NCI-H2029 treated with DMSO at 0.1 percent for 48 hours (cell line): Measurements from ENCODE around the gene STIM2.
"Not testable (repeated sequence)": the region's sequence is repeated elsewhere in the genome, so short reads cannot be mapped to it uniquely, and the experiment has no call there.

ENCODE experiments used
- DNase-seq: peaks from one replicate; lab custom pipeline; 2025; lab: John Stamatoyannopoulos, UW

STIM2 gene

DNA sequence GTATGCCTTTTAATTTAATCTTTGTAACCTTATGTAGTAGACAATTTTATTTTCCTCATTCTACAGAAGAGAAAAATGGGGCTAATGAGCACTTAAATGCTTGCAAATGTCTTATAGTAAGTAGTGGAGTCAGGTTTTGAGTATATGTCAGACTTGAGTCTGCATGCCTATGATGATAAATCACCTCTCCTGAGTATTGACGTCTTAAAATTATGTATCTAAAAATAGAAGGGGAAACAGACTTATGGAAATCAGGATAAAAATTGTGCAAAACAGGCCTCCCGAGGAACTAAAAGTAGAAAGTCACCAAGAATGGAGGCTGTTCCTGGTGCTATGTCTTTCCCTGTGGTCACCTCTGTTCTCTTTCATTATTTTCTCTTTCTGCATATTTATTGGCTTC lies 92.7 kb downstream of the STIM2 start:
- DNase-seq = no peak

DNA sequence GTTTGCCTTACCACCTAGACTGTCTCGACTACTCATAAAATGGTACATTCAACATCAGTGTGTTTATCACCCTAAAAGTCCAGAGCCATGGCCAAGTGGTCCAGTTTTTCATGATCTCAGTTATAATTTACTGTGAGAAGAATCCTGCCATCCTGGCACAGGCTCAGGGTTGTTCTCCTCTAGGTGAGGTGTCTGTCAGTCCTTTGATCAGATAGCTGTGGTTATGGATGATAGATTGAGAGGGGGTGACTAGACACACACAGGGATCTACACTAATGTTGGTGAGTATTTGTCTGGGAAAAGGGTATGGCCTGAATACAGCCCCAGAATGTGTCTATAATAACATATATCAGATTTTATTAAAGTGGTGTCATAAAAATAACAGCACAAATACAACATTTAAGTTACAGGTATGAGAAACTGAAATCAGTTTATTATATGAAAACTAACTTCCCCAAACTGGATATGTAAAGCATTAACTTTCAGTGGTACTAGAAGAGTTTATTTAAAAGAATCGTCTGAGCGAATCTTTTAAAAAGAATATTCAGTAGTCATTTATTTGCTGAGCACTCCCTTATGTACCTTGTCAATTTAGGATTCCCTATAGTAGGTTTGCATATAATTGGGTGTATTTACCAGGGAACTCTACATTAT lies 93.3 kb downstream of the STIM2 start:
- DNase-seq = no peak

DNA sequence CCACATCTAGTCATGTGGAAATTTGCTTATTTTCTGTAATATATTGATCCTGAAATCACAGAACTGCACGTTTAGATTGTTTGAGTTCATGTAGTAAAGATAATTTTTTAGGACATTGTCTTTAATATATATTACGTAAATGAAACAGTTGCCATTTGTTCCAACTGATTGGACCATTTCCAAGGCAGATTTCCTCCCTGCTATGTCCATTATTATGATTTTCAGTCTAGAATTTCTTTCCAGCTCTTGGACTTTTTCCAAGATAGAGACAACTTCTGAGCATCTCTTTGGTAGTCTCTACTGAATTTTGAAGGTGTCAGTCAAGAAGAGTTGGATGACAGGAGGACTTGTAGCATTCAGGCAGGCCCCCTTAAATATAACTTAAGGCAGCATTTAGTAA lies 94.6 kb downstream of the STIM2 start:
- no peak for DNase-seq

DNA sequence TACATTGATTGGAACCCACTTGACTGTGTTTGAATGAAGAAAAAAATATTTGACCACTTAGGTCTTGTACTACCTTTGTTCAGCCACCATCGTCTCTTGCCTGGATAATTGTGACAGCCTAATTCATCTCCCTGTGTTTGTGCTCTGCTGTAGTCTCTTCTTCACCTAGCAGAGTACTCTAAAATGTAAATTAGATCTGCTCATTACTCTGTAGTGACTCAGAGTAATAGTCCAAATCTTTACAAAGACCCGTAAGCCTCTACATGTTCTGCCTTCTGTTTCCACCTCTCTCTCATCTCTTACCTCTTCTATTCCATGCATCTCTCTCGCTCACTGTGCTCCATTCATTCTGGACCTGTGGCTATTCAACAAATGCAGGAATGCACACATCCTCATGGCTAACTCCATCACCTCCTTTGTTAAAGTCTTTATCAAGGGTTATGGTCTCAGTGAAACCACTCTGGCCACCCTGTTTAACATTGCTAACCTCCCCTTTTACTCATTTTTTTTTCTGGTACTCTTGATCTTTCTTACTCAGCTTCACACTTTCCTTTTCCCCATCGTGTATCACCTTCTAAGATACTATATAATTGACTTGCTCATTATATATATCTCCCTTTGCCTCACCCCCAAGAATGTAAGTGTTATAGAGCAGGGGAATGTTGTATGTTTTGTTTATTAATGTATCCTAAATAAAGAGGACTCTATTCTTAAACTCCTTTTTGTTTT lies 98.4 kb downstream of the STIM2 start:
- DNase-seq = no peak

DNA sequence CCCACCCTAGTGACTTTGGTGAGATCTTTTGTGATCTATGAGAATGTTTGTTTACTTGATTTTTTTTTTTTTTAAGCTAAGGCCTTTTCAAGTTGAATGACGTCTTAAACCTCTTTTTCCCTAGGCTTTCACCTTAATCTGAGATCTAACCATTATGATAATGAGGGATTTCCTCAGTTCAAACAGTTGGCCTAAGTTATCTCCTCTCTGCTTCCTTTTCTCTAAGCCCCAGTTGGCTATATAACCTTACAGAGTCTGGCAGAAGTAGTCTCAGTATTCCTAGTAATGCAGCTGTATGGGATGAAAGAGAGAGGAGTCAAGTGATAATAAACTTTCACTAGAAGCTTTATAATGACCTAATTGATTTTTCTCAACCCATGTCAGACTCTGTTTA lies 99.0 kb downstream of the STIM2 start:
- no peak for DNase-seq

DNA sequence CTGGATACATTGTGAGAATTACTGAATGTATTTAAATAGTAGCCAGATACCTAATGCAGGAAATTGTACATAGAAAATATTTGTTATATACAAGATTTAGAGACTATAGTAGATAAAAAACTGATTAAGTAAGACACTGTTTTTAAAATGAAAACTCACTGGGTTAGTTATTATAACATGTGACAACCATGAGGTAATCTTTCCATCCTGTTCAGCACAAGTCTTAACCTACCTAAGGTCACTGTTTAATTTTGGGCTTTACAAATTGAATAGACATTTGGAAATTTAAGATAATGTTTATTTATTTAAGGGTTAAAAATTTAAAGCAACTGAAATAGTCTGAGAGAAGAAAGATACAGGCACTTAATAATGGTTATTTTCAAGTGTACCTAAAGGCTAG lies 102.1 kb downstream of the STIM2 start:
- no peak for DNase-seq

DNA sequence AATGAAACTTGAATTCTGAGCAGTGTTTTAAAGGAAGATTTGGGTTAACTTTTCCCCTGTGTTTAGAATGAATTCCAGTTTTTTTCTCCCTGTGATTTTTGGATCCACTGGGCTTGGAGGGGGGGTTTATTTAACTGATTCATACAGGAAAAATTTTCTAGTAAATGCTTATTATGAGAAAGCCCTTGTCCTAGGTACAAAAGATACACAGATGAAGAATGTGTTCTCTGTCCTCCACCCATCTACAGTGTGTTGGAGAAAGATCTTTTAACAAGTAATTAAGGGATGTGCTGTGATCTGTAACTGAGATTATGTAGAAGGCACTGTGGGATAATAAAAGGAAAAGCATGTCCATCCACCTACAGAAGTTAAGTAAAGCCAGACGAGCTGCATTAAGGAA lies 103.9 kb downstream of the STIM2 start:
- no peak for DNase-seq

DNA sequence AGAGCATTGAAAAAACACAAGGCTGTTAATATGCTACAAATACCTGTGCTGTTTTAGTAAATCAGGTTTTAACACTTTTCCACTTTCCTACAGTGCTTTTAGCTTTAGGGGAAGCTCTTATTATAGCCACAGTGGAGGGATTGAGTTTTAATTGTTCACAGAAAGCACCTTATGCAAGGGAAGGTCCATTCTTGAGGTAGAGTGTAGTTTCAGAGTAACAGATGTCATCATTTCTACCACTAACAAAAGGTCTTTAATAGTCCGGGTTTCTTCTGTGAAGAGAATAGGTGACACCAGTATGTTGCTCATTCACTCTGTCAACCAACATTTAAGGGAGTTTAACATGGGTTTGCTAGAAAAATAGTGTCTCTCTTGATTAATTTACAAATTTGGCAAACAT lies 104.4 kb downstream of the STIM2 start:
- DNase-seq = no peak

DNA sequence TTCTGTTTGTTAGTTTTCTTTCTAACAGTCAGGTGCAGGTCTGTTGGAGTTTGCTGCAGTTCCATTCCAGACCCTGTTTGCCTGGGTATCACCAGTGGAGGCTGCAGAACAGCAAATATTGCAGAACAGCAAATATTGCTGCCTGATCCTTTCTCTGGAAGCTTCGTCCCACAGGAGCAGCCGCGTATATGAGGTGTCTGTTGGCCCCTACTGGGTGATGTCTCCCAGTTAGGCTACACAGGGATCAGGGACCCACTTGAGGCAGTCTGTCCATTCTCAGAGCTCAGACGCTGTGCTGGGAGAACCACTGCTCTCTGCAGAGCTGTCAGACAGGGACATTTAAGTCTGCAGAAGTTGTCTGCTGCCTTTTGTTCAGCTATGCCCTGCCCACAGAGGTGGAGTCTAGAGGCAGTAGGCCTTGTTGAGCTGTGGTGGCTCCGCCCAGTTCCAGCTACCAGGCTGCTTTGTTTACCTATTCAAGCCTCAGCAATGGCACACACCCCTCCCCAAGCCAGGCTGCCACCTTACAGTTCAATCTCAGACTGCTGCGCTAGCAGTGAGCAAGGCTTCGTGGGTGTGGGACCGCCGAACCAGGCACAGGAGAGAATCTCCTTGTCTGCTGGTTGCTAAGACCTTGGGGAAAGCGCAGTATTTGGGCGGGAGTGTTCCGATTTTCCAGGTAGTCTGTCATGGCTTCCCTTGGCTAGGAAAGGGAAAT lies 115.0 kb downstream of the STIM2 start:
- DNase-seq = not testable (repeated sequence)

DNA sequence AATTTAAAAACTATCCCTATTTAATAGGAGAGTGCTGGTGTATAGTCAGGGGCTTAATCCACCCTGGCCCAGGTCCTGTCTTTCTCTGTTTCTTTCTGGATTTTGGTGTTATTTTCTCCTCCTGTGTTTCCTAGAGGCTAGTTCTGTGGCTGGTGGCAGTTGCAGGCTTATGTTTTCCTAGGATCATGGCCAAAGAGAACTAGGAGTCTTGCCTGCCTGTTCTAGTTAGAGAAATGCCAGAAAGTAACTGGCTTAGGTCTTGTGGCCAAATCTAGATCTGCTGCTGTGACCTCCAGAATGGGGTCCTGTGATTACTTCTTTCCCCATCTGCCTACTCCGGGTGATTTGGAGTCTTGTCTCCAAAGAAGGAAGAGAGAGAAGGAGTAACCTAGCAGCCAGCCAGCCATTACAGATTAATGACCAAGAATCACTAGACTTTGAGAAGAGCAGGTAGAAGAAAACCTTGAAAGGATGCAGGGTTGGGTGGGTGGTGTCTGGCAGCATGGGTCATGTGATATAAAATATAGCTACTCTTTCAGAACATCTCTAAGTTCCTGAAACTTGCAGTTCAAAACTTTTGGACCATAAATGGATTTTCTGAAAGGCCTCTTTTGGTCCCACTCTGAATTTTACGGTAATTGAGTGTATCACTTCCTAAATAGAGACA lies 117.9 kb downstream of the STIM2 start:
- DNase-seq = no peak

DNA sequence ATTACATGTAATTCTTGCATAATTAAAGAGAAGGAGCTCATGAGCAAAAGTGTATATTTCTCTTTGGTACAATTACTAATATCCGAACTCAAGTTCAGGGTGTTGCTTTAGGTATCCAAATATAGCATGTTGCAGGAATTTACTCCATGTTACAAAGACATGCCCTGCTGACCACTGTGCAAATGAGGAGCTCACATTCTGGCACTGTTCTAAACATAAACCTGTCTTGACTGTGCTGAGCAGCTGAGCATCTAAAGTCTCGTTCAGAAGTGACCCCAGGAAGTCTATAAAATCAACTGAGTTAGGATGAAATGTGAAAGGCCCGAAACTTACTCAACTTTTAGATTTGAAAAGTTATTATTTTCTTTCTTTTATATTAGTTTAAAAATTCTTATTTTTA lies 124.3 kb downstream of the STIM2 start:
- no peak for DNase-seq

DNA sequence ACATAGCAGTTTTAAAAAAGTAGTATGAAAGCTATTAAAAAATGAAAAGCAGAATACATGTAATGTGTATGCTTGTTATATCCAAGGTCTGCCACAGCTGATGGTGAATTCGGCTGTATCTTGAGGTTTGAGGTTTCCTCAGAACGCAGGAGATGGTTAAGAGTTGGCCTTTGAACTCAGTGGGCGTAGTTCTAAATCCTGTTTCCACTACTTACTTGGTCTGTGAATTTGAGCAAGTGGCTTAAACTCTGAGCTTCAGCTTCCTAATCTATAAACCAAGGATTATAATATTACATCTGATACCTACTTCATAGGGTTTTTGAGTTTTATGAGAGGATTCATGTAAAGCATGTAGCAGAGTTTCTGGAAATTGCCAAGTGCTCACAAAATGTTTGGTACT lies 125.2 kb downstream of the STIM2 start:
- no peak for DNase-seq

DNA sequence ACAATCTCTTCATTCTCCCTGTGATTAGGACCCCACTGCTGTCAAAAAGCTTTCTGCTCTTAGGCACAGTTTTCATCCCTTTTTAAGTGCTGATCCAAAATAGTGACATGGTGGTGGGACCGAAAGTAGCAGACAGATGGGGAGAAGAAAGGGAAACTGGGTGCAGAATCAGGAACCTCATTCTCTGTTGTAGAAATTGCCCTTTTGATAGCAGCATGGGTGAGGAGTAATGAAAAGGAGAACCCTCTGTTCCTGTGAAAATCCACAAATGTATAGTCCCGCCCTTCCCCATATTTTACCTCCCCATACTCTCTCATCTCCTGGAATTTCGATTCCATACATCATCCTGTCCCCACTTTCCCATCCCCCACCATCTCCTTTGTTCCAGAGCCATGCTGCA lies 126.5 kb downstream of the STIM2 start:
- DNase-seq = no peak

DNA sequence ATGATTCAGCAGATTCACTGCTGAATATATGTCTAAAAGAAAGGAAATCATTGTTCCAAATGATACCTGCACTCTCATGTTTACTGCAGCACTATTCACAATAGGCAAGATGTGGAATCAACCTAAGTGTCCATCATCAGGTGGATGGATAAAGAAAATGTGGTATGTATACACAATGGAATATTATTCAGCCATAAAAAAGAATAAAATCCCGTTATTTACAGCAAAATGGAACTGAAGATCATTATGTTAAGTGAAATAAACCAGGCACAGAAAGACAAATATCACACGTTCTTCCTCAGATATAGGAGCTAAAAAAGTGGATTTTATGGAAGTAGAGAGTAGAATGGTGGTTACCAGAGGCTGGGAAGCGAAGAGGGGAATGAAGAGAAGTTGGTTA lies 130.4 kb downstream of the STIM2 start:
- no peak for DNase-seq

DNA sequence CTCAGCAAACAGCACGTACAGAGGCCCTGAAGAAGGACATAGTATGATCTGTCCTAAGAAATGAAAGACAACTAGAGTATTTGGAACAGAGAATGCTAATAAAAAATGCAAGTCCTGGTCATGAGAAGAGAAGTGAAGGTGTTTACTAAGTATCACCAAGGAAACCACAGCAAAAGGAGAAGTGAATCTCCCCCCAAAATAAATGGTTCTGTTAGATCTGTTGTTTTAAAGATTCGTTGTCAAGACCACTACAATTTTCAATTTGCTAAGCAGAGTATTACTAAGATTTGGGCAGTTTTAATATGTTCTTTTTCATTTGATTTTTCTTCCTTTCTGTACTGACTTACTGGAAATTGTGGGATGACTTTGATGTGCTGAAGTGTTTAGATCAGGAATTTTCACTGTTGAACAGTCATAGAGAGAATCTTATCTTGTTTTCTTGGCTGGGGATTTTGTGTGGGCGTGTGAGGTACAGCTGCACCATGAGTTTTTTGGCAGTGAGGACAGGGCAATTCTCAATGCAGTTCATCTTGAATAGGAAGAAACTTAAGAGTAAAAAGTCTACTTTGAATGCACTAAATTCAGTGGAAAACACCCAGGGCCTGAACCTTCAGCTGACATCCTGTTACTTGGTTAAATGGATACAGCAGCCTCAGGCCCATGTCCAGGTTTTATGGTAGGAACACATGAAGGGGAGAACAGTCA lies 132.2 kb downstream of the STIM2 start:
- DNase-seq = no peak

DNA sequence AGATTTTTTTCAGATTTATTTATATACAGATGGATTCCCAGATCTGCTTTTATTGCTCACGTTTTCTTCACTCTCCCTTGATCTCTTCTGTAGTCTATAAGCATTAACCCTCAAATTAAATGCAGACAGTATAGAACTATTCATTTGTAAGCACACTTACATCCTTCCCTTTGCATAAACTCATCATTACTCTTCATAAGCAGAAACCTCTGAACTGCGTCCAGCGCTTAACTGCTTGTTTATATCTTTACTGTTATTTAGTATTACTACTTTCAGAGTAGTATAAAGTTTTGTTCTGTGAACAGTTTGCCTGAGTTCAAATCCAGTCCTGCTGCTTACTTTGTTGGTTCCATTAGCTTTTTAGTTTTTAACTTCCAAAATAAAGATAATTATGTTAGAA lies 132.9 kb downstream of the STIM2 start:
- no peak for DNase-seq

DNA sequence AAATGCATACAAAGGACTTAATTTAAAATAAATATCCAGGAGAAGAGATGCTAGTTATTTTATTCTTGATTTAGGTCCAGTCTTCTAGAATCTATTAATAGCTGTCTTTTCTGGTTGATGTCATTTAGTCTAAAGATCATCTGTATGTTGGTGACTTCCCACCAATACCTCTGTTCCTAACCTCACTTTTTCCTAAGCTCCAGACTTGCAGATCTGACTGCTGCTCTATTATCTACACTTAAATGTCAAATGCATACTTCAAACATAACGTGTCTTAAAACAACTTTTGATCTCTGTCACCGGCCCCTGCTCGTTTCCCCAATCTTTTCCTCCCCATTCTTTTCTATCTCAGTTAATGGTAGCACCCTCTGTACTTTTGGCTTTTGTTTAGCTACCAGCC lies 133.3 kb downstream of the STIM2 start:
- DNase-seq = no peak

DNA sequence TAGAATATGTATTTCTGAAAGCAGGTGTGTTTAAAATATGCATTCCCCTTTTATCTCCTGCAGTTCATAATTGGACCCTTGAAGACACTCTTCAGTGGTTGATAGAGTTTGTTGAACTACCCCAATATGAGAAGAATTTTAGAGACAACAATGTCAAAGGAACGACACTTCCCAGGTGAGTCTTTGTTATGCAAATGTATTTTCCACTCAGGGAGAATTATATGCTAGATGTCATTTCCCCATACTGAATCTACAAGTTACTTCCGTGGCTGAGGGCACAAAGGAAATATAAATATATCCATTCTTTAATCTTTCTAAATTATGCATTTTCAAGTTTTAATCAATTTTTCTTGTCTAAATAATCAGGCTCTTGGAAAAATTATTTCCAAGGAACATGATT lies 134.7 kb downstream of the STIM2 start:
- DNase-seq = no peak

DNA sequence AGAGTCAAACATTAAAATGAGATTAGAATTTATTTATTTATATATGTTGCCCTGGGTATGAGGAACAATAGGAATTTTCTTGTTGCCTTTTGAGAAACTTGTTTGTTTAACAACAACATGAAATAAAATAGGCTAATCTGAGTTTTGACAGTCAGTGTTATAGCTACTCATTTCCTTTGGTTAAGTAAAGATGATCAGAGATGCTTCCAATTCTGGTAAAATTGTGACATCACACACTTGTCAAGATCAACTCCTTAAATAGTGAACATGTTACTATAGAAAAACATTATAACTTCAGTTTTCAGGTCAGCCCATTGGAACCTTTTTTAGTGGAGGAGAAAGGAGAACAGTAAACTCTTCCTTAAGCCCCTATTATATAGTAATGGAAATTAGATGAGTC lies 136.1 kb downstream of the STIM2 start:
- no peak for DNase-seq

DNA sequence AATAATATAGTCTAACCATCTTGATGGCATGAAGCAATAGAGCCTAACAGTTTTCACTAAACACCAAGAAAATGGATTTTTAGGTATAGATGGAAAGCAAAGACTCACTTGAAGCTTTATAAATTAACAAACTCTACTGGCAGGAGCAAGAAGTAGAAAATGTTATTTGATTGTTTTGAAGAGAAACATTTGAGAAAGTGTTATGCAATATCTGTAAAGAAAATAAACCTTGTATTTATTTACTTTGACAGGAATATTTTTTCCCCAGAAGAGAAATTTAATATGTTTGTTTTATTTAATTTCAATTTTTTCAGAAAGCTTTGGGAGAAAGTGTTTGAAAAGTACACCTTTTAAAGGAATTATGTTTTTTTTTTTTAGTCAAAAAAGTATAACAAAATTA lies 139.0 kb downstream of the STIM2 start:
- no peak for DNase-seq

DNA sequence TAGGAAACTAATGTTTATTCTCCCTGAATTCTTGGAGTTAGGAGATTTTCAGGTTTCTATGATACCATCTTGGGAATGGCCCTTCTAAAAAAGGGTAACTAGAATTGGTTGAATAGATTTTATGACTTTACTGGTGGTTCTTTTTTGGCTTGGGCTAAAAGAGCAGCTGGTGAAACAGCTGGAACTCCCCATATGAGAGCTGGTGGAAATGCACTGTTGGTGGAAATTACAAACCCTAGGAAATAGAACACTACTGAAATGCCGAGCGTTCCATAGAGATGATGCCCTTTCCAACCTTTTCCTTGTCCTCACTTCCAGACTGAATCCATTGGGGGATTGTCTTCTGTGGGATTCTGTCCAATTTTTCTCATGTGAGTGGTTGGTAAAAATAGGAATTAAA lies 139.5 kb downstream of the STIM2 start:
- no peak for DNase-seq

DNA sequence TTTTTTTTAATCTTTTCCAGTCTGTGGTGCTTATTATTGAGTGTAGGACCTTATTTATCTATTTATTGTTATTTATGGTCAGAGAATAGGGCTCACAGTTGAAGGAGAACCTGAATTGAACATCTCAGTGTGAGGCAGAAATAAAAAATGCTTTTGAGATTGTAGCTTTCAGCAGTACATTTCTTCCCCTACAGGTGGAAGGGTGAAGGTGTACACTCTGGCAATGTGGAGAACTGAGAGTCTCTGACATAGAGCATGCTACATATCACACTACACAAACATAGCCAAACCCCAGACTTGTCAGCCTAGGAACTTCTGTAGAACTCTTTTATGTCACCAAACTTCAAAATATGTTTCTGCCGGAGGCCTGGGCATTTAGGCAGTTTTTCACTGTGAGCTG lies 140.2 kb downstream of the STIM2 start:
- DNase-seq = no peak
